GM19099 (cell line): Measurements from ENCODE around the gene GNAT2.

Experiments used
- POLR2A ChIP-seq: IDR thresholded peaks from 3 replicates; pipeline ENCODE4 v1.6.1; 2011; ENCODE audit warnings: low read depth; ENCODE audit not compliant: insufficient read length; ENCODE audit errors: extremely low read depth

Gene GNAT2

DNA sequence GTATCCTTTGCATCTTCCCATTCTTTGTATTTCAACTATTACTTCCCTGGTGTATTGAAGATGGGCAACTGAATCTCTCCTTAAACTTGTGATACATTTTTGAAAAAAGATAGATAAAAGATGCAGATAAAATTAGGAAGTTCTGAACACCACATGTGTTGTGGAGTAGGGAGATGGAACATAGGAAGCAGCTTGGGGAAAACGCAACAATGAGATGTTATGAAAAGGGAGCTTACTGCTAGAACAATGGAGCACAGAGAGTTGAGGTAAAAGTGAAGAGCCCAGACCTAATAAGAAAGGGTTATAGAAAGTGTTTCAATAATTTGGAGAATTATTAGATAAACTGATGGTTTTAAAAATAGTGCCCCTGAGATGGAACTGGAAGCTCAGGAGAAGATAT lies 50.1 kb downstream of the GNAT2 start:
- no peak for TF ChIP-seq POLR2A

GRCh38 chr1:109567877-109568672 lies 51.3 kb downstream of the GNAT2 start:
- TF ChIP-seq POLR2A: no peak

DNA sequence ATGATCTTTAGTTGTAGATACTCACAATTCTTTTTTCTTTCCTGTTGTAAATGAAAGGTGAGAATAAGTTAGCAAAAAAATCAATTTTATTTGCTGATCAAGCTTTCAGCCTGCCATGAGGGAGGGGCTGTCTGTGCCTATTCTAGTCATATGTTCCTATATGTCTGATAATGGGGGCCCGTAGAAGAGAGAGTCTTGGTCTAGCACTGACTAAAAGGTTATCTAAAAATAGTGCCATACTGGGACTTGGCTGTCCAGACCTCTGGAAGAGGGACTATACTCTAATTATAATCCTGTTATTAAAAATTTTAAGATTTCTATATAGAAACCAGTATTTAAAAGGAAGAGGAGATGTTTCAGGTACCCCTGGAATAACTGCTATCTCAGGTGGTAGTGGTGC lies 52.4 kb downstream of the GNAT2 start:
- no peak for TF ChIP-seq POLR2A

- no peak for TF ChIP-seq POLR2A
These were observed 54.2 kb downstream of the GNAT2 start for GRCh38 chr1:109565241-109565640.

- no peak for TF ChIP-seq POLR2A
These were observed 55.1 kb downstream of the GNAT2 start for GRCh38 chr1:109564194-109564878.

DNA sequence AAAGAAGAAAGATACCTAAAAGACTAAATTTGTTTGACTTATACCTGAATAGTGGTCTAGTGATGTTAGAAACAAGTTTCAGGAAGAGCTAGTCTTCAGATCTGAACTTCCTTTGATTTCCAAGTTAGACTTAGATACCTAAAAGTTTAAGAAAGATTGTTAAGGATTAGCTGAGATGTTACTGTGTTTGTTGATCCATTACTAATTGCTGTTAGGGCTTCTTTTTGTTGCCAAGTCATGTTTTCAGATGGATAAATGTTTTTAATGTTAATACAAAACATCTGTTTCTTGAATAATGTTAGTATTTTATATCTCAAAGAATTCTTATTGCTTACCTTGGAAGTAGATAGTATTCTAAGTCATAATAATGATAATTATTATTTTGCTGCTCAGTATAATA lies 59.4 kb downstream of the GNAT2 start:
- TF ChIP-seq POLR2A: no peak

DNA sequence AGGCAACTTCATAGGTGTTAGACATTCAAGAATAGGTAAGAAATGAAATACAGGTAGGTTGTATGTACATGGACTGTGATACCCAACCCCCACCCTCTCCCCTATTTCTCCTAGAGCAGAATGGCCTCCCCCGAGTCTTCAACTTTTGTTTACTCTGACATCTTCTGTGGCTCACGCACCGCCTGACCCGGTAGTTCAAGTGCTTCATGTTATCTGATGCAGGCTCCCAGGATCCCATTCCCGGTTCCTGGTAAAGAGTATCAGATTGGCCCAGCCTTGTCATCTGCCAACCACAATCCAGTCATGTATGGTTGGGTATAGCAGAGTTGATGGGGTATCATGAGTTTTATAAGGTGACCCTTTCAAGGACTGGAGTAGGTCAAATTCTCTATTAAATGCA lies 61.9 kb downstream of the GNAT2 start:
- no peak for TF ChIP-seq POLR2A

DNA sequence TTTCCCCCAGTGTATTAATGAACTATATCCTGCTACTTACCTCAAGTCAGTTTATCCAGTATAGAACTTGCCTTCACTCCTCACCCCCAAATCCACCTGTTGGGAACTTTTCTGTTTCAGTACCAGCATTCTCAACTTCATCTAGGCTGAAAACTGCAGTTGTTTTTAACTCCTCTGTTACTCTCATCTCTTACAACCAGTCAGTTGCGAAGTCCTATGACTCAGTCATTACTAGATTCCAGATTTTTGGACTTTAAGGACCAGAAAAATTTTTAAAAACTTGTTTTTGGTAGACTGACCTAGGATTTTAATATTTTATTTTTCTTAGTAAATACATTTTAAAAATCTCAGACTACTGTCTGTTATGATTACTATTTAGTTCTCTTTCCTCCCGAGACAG lies 62.9 kb downstream of the GNAT2 start:
- no peak for TF ChIP-seq POLR2A
